Thymus (tissue), 11 donors: ENCODE results near the gene CACTIN. TPM values are rescaled to one million over a fixed set of nuclear protein-coding genes. Genes with fewer than 3 reads are reported as not detected.
A peak's percentile ranks its signal among the peaks of the same experiment; 100 is the strongest.
"Not testable (repeated sequence)": the region's sequence is repeated elsewhere in the genome, so short reads cannot be mapped to it uniquely, and the experiment has no call there.

Source experiments
- DNase-seq, 9 donors: peaks; one replicate each; pipeline ENCODE4 v3.0.0-alpha.2; 2013; ENCODE audit warnings: low spot score in 9 of 9, low read depth in 6 of 9, missing footprints in 1 of 9
- H3K27ac ChIP-seq, 2 donors: one replicate each; pipeline ENCODE4 v1.5.1; 2013; ENCODE audit warnings: control low read depth in 1 of 2, low read depth in 1 of 2, low read length in 1 of 2, mild to moderate bottlenecking in 1 of 2, moderate library complexity in 1 of 2
- H3K27me3 ChIP-seq, 2 donors: one replicate each; pipeline ENCODE4 v1.5.1; 2013; ENCODE audit warnings: low read length in 1 of 2; ENCODE audit not compliant: control insufficient read depth in 2 of 2, insufficient read depth in 1 of 2
- H3K36me3 ChIP-seq, 2 donors: one replicate each; pipeline ENCODE4 v1.5.1; 2013; ENCODE audit warnings: low read length in 1 of 2, mild to moderate bottlenecking in 1 of 2, moderate library complexity in 1 of 2; ENCODE audit not compliant: control insufficient read depth in 2 of 2, insufficient read depth in 2 of 2
- H3K4me1 ChIP-seq, 2 donors: one replicate each; pipeline ENCODE4 v1.5.1; 2013; ENCODE audit warnings: low read length in 2 of 2; ENCODE audit not compliant: control insufficient read depth in 2 of 2, insufficient read depth in 2 of 2
- H3K4me3 ChIP-seq, 2 donors: one replicate each; pipeline ENCODE4 v1.5.1; 2013; ENCODE audit warnings: low read length in 2 of 2, control low read depth in 1 of 2, mild to moderate bottlenecking in 1 of 2
- H3K9me3 ChIP-seq, 2 donors: one replicate each; pipeline ENCODE4 v1.5.1; 2013; ENCODE audit warnings: low read length in 1 of 2, mild to moderate bottlenecking in 1 of 2; ENCODE audit not compliant: control insufficient read depth in 2 of 2, insufficient read depth in 1 of 2
- WGBS: extraction: QIAGEN DNeasy Blood & Tissue Kit; methylation state at CpG from one replicate; pipeline ENCODE4 v1.1.7; 2013; 5-methylcytosine and 5-hydroxymethylcytosine counted together
- polyA plus RNA-seq: library from polyadenylated mRNA; stranded (reverse); fragments of 200-250 nt; gene quantifications from one replicate; pipeline ENCODE4 v1.2.3, GENCODE V29; 2013
- total RNA-seq: library from RNA; stranded (reverse); fragments of 120-200 nt; gene quantifications from one replicate; pipeline ENCODE4 v1.2.4, GENCODE V29; 2013
- donor health status: healthy.

Gene CACTIN
- total and polyA plus RNA-seq, 2 donors: 20.4 to 24.4 TPM

DNA sequence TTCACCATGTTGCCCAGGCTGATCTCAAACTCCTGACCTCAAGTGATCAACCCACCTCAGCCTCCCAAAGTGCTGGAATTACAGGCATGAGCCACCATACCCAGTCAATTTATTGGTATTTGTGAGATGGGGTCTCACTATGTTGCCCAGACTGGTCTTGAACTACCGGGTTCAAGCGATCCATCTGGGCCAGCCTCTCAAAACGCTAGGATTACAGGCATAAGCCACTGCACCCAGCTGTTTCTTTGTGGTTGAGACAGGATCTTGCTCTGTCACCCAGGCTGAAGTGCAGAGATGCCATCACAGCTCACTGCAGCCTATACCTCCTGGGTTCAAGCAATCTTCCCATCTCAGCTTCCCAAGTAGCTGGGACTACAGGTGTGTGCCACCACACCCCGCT is 44.8 kb downstream of the CACTIN start:
- H3K4me3 ChIP-seq, H3K4me1 ChIP-seq, DNase-seq, H3K27ac ChIP-seq, H3K9me3 ChIP-seq: not testable (repeated sequence)
- Histone ChIP-seq H3K36me3 (peaks cover 0 to 20% of the 10 kb centered on the region in 2 donors), H3K27me3 (peaks cover 14 to 31% of the 10 kb centered on the region in 2 donors)
- WGBS: 88% methylated on average over 4 of the region's 4 CpGs

GRCh38 chr19:3580156-3580934 is 46.2 kb downstream of the CACTIN start:
- 86% methylated on average over 11 of the region's 11 CpGs for WGBS
- DNase-seq: no peak
- no peak overlapping the region for H3K27ac ChIP-seq
- no peak overlapping the region for H3K4me3 ChIP-seq
- H3K27me3 ChIP-seq: peaks cover 8 to 16% of the 10 kb centered on the region in 2 donors
- H3K9me3 ChIP-seq: no peaks in the 10 kb centered on the region
- H3K4me1 ChIP-seq: peaks cover 0 to 9% of the 10 kb centered on the region in 2 donors
- H3K36me3 ChIP-seq: peaks cover 11 to 34% of the 10 kb centered on the region in 2 donors

- H3K27ac ChIP-seq: no peak overlapping the region
These were observed 48.2 kb downstream of the CACTIN start for GRCh38 chr19:3578390-3578789.

GRCh38 chr19:3577723-3578344 is 48.8 kb downstream of the CACTIN start:
- no peak for DNase-seq
- no peaks in the 10 kb centered on the region for H3K27me3 ChIP-seq
- no peak overlapping the region for H3K27ac ChIP-seq
- 98% methylated on average over 60 of the region's 60 CpGs for WGBS
- H3K4me1 ChIP-seq: peaks cover 7 to 17% of the 10 kb centered on the region in 2 donors
- peaks cover 1 to 10% of the 10 kb centered on the region in 2 donors for H3K9me3 ChIP-seq
- H3K36me3 ChIP-seq: peaks cover 17 to 41% of the 10 kb centered on the region in 2 donors
- no peak overlapping the region for H3K4me3 ChIP-seq

More at GRCh38 chr19:3578390-3578789, 48.2 kb downstream of the CACTIN start:
- DNase-seq: no peak
- peaks cover 6 to 16% of the 10 kb centered on the region in 2 donors for H3K4me1 ChIP-seq
- H3K4me3 ChIP-seq: no peak overlapping the region
- peaks cover 17 to 41% of the 10 kb centered on the region in 2 donors for H3K36me3 ChIP-seq
- 95% methylated on average over 17 of the region's 17 CpGs for WGBS
- H3K9me3 ChIP-seq: peaks cover 1 to 10% of the 10 kb centered on the region in 2 donors
- peaks cover 0 to 3% of the 10 kb centered on the region in 2 donors for H3K27me3 ChIP-seq

DNA sequence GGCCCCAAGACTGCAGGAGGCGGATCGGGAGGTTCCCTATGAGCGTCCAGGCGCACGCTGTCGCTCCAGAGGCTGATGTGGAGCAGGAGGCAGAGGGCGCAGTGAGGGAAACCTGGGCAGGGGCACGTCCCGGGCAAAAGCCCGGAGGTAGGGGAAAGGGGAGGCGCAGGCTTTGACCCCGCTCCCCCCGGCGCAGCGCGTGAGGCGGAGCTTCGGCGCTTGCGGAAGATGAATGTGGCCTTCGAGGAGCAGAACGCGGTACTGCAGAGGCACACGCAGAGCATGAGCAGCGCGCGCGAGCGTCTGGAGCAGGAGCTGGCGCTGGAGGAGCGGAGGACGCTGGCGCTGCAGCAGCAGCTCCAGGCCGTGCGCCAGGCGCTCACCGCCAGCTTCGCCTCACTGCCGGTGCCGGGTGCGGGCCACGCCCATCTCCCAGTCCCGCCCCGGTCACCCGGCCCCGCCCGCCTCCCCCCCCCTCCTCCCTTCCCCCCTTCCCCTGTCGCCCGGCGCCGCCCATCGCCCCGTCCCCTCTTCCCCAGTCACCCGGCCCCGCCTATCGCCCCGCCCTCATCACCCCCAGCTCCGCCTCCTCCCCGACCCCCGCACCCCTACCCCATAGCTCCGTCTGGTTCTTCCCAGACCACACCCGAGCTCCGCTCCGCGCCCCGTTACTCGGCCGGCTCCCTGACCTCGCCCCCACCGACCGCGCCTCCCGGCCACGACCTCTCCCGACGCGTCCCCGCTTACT is 49.7 kb downstream of the CACTIN start:
- H3K9me3 ChIP-seq: peaks cover 1 to 13% of the 10 kb centered on the region in 2 donors
- H3K27me3 ChIP-seq: no peaks in the 10 kb centered on the region
- 92% methylated on average over 78 of the region's 78 CpGs for WGBS
- H3K4me3 ChIP-seq: no peak overlapping the region
- H3K4me1 ChIP-seq: peaks cover 12 to 23% of the 10 kb centered on the region in 2 donors
- H3K27ac ChIP-seq: no peak overlapping the region
- DNase-seq: no peak
- H3K36me3 ChIP-seq: peaks cover 17 to 41% of the 10 kb centered on the region in 2 donors

DNA sequence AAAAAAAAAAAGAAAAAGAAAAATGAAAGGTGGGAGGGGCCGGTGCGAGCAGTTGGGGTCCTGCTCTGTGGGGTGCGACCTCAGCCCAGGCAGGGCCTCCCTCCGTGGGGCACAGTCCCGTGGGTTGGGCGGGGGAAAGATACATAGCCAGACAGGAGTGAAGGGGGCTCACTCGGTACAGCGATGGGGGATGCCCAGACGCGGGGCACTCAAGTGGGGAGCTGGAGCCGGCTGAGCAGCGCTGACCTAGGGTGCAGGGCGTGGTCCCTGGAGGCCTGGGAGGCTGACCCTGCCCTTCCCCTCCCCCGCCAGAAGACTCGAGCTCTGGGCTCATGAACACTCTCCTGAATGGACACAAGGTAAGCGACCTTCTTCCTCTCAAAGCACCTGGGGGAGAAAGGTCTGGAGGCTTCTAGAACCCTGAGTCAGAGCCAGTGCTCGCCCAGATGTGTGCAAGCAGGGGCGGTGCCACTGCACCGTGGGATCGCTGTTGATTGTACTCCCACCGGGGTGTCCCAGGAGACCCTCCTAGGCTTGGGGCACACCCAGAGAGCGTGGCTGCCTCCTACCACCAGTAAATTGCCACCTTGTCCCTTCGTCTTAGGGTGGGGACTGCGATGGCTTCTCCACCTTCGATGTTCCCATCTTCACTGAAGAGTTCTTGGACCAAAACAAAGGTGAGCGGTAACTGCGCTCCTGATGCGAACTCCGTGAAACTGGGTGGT is 50.5 kb downstream of the CACTIN start:
- no peak overlapping the region for H3K27ac ChIP-seq
- peaks cover 17 to 41% of the 10 kb centered on the region in 2 donors for H3K36me3 ChIP-seq
- peaks cover 1 to 13% of the 10 kb centered on the region in 2 donors for H3K9me3 ChIP-seq
- DNase-seq: no peak
- no peak overlapping the region for H3K4me3 ChIP-seq
- H3K4me1 ChIP-seq: peaks cover 12 to 26% of the 10 kb centered on the region in 2 donors
- H3K27me3 ChIP-seq: no peaks in the 10 kb centered on the region
- 96% methylated on average over 29 of the region's 29 CpGs for WGBS

GRCh38 chr19:3575260-3575741 is 51.3 kb downstream of the CACTIN start:
- peaks cover 12 to 26% of the 10 kb centered on the region in 2 donors for H3K4me1 ChIP-seq
- H3K36me3 ChIP-seq: peaks cover 17 to 41% of the 10 kb centered on the region in 2 donors
- no peaks in the 10 kb centered on the region for H3K27me3 ChIP-seq
- peak in 1 of 9 donors; percentile 44 for DNase-seq
- 97% methylated on average over 19 of the region's 19 CpGs for WGBS
- H3K9me3 ChIP-seq: peaks cover 1 to 13% of the 10 kb centered on the region in 2 donors
- H3K4me3 ChIP-seq: no peak overlapping the region
- peak overlapping the region in 1 of 2 donors; percentile 31 for H3K27ac ChIP-seq

GRCh38 chr19:3573858-3574637 is 52.5 kb downstream of the CACTIN start:
- Histone ChIP-seq H3K27me3 (no peaks in the 10 kb centered on the region), H3K4me3 (peak overlapping the region; percentile 80 to 83), H3K36me3 (peaks cover 17 to 41% of the 10 kb centered on the region in 2 donors), H3K27ac (no peak overlapping the region), H3K9me3 (peaks cover 1 to 13% of the 10 kb centered on the region in 2 donors), H3K4me1 (peaks cover 12 to 26% of the 10 kb centered on the region in 2 donors)
- WGBS: 75% methylated on average over 55 of the region's 55 CpGs
- peak in 7 of 9 donors; percentile 58 to 88 (median 71) for DNase-seq
